GM12878 (cell line): Measurements from ENCODE around the gene FOLR3. TPM values are rescaled to one million over a fixed set of nuclear protein-coding genes. Genes with fewer than 3 reads are reported as not detected.

ENCODE experiments used
- ATAC-seq: fragments of 200-7000 bp; cut with Tn5 transposase; 3 replicates; pipeline ENCODE4 v1.9.1; 2020; ENCODE audit warnings: mild to moderate bottlenecking, moderate library complexity
- BruUV-seq: library from RNA; stranded (reverse); fragments of 400-500 nt; replicated peaks from 2 replicates; lab custom pipeline; 2021; lab: Mats Ljungman, UMichigan
- CTCF ChIA-PET: fragments of 300-600 bp; sonication (Branson Sonifier 250); formaldehyde crosslinking; extraction: SDS; loops from one replicate; lab custom pipeline; 2021; ENCODE audit warnings: inconsistent platforms; lab: Yijun Ruan, JAX
- POLR2A ChIA-PET: fragments of 350-600 bp; formaldehyde crosslinking; extraction: SDS; loops from one replicate; lab custom pipeline; 2021; ENCODE audit warnings: inconsistent platforms; lab: Charles Lee
- RAD21 ChIA-PET: fragments of 300-600 bp; sonication (Branson Sonifier 250); formaldehyde crosslinking; loops from one replicate; lab custom pipeline; 2023; ENCODE audit warnings: antibody characterized with exemption; ENCODE audit not compliant: unreplicated experiment; lab: Charles Lee
- SMC1A ChIA-PET: fragments of 300-600 bp; sonication (Branson Sonifier 250); formaldehyde crosslinking; loops from one replicate; lab custom pipeline; 2023; ENCODE audit not compliant: unreplicated experiment, uncharacterized antibody; lab: Charles Lee
- DNase-seq: peaks from one replicate; pipeline ENCODE4 v3.0.0-alpha.2; 2011; ENCODE audit warnings: low read depth, low spot score
- FAIRE-seq: peaks from 3 replicates; lab custom pipeline; 2011; peaks lifted over from hg19 to GRCh38; lab: Jason Lieb, UNC
- H2AFZ ChIP-seq: 2 replicates; pipeline ENCODE4 v1.6.0; 2011; ENCODE audit warnings: low read depth, low read length, control low read depth; ENCODE audit not compliant: control insufficient read depth
- H3K27ac ChIP-seq: 2 replicates; pipeline ENCODE4 v1.5.1; 2011; ENCODE audit warnings: control low read depth; ENCODE audit not compliant: control insufficient read depth, insufficient read depth
- H3K27me3 ChIP-seq, 2 experiments: replicated peaks in 1 of 2; 2 replicates each; pipeline versions ENCODE4 v1.6.0 to v1.6.1; 2011; ENCODE audit warnings: low read length in 1 of 2; ENCODE audit not compliant: control insufficient read depth in 2 of 2, insufficient read depth in 2 of 2
- H3K36me3 ChIP-seq, 2 experiments: 2 replicates each; pipeline ENCODE4 v1.5.1; 2011; ENCODE audit warnings: low read length in 1 of 2; ENCODE audit not compliant: control insufficient read depth in 2 of 2, insufficient read depth in 2 of 2
- H3K4me1 ChIP-seq: 2 replicates; pipeline ENCODE4 v1.6.1; 2011; ENCODE audit warnings: mild to moderate bottlenecking, low read length, moderate library complexity, mixed read lengths; ENCODE audit not compliant: control insufficient read depth, insufficient read depth
- H3K4me2 ChIP-seq: 2 replicates; pipeline ENCODE4 v1.6.0; 2011; ENCODE audit warnings: control low read depth; ENCODE audit not compliant: control insufficient read depth, insufficient read depth
- H3K4me3 ChIP-seq: fragments of 200-600 bp; sonication (generic); 2 replicates; pipeline ENCODE4 v1.5.1; 2016
- H3K79me2 ChIP-seq: 2 replicates; pipeline ENCODE4 v1.6.0; 2011; ENCODE audit warnings: low read length; ENCODE audit not compliant: control insufficient read depth, insufficient read depth
- H3K9ac ChIP-seq: 2 replicates; pipeline ENCODE4 v1.8.0; 2011; ENCODE audit warnings: low read length, control low read depth, mixed read lengths; ENCODE audit not compliant: control insufficient read depth, insufficient read depth
- H3K9me3 ChIP-seq: replicated peaks from 3 replicates; pipeline ENCODE4 v1.5.1; 2011; ENCODE audit warnings: mild to moderate bottlenecking, low read length; ENCODE audit not compliant: control insufficient read depth, insufficient read depth
- H4K20me1 ChIP-seq: 2 replicates; pipeline ENCODE4 v1.6.0; 2011; ENCODE audit not compliant: control insufficient read depth, insufficient read depth
- BHLHE40 ChIP-seq, 2 experiments: fragments of 450-650 bp in 1 of 2; IDR thresholded peaks; 2 replicates each; pipeline ENCODE4 v1.6.1; 2011 to 2017; ENCODE audit warnings: low read depth in 2 of 2, borderline replicate concordance in 1 of 2, improper control_type of control experiment in 1 of 2, low read length in 1 of 2, mild to moderate bottlenecking in 1 of 2
- EP300 ChIP-seq, 2 experiments: fragments of 150-350 bp in 1 of 2; IDR thresholded peaks; 2 replicates each; pipeline ENCODE4 v1.6.1; 2011 to 2012; ENCODE audit warnings: low read depth in 2 of 2, low read length in 2 of 2, borderline replicate concordance in 1 of 2, improper control_type of control experiment in 1 of 2, inconsistent platforms in 1 of 2; ENCODE audit not compliant: control insufficient read depth in 1 of 2
- ETV6 ChIP-seq, 2 experiments: fragments of 450-650 bp in 1 of 2; IDR thresholded peaks in 1 of 2; conservative IDR thresholded peaks in 1 of 2; 2 replicates each; pipeline ENCODE4 v1.6.1; 2014; ENCODE audit warnings: antibody characterized with exemption in 1 of 2, borderline replicate concordance in 1 of 2, low read depth in 1 of 2, mild to moderate bottlenecking in 1 of 2, moderate library complexity in 1 of 2
- GATAD2B ChIP-seq: fragments of 450-650 bp; conservative IDR thresholded peaks from 2 replicates; pipeline ENCODE4 v1.6.1; 2017; ENCODE audit warnings: low read depth, mild to moderate bottlenecking, moderate library complexity
- HDAC2 ChIP-seq: fragments of 200-600 bp; sonication (generic); IDR thresholded peaks from 2 replicates; pipeline ENCODE4 v1.6.1; 2017
- HDAC6 ChIP-seq: fragments of 200-600 bp; sonication (generic); IDR thresholded peaks from one replicate; pipeline ENCODE4 v1.8.0; 2017; ENCODE audit warnings: antibody characterized with exemption; ENCODE audit not compliant: unreplicated experiment
- IKZF2 ChIP-seq, 2 experiments: fragments of 450-650 bp; IDR thresholded peaks; 2 replicates each; pipeline ENCODE4 v1.6.1; 2017; ENCODE audit warnings: mild to moderate bottlenecking in 2 of 2, moderate library complexity in 2 of 2
- JUNB ChIP-seq: IDR thresholded peaks from 2 replicates; pipeline ENCODE4 v1.6.1; 2016; ENCODE audit warnings: antibody characterized with exemption, mild to moderate bottlenecking
- KAT2A ChIP-seq: conservative IDR thresholded peaks from 2 replicates; pipeline ENCODE4 v1.6.1; 2011; ENCODE audit warnings: low read depth, low read length; ENCODE audit not compliant: control insufficient read depth
- PAX8 ChIP-seq: fragments of 450-650 bp; IDR thresholded peaks from 2 replicates; pipeline ENCODE4 v1.6.1; 2017; ENCODE audit warnings: mild to moderate bottlenecking, moderate library complexity
- POLR2AphosphoS5 ChIP-seq: IDR thresholded peaks from 2 replicates; pipeline ENCODE4 v1.6.1; 2011; ENCODE audit warnings: mild to moderate bottlenecking, low read length, inconsistent platforms
- RAD21 ChIP-seq: IDR thresholded peaks from 2 replicates; pipeline ENCODE4 v1.6.1; 2011; ENCODE audit warnings: mild to moderate bottlenecking, low read depth, low read length, moderate library complexity; ENCODE audit not compliant: insufficient read depth
- SREBF2 ChIP-seq: IDR thresholded peaks from 2 replicates; pipeline ENCODE4 v1.6.1; 2012; ENCODE audit warnings: mild to moderate bottlenecking, low read length
- WGBS: methylation state at CpG from one replicate; pipeline ENCODE4 v1.1.6; 2016; ENCODE audit warnings: low lambda C conversion rate; ENCODE audit not compliant: insufficient replicate concordance, insufficient coverage; ENCODE audit errors: missing lambda C conversion rate; 5-methylcytosine and 5-hydroxymethylcytosine counted together
- in situ Hi-C: fragments of 300-500 bp; cut with MboI; formaldehyde crosslinking; loops from 9 replicates; pipeline ENCODE4 v1.14.3; 2018; ENCODE audit warnings: mixed read lengths
- intact Hi-C: fragments of 100-400 bp; cut with micrococcal nuclease; formaldehyde crosslinking; loops from one replicate; pipeline ENCODE4 v1.14.2; 2022; ENCODE audit not compliant: unreplicated experiment
- polyA plus RNA-seq, 11 experiments: library from polyadenylated mRNA; depleted of rRNA in 4 of 11; unstranded in 6 of 11; stranded (reverse) in 5 of 11; fragments of >200 nt; fragmentation: Nextera tagmentation in 4 of 11; fragmentation: Illumina TruSeq in 1 of 11; extraction: Ambion mirVana in 4 of 11; extraction: Trizol in 1 of 11; gene quantifications; 1 replicate in 1 of 11; 2 replicates in 10 of 11; pipeline versions ENCODE4 v1.2.1 to v1.2.3, GENCODE V29; 2011 to 2016; ENCODE audit warnings: inconsistent platforms in 2 of 11, missing spikeins in 2 of 11, low read depth in 1 of 11
- total RNA-seq, 4 experiments: library from RNA; depleted of rRNA in 3 of 4; stranded (reverse); fragments of >200 nt in 3 of 4; fragmentation: Illumina TruSeq in 1 of 4; extraction: Trizol in 1 of 4; gene quantifications; 2 replicates each; pipeline versions ENCODE4 v1.2.1 to v1.2.3, GENCODE V29; 2013 to 2021
- TF ChIP-seq, protein P1 (sequence below): IDR thresholded peaks from 2 replicates; pipeline ENCODE4 v1.6.1; 2011; ENCODE audit warnings: low read depth, low read length, improper control_type of control experiment, borderline replicate concordance
- TF ChIP-seq, protein P2 (sequence below): fragments of 450-650 bp; IDR thresholded peaks from 2 replicates; pipeline ENCODE4 v1.6.1; 2017; ENCODE audit warnings: mild to moderate bottlenecking, moderate library complexity

FOLR3 gene
- total and polyA plus RNA-seq, 10 of the 15 experiments (the other 5 are each of a cell fraction or from before 2014, with no cell fraction given) = not detected

DNA sequence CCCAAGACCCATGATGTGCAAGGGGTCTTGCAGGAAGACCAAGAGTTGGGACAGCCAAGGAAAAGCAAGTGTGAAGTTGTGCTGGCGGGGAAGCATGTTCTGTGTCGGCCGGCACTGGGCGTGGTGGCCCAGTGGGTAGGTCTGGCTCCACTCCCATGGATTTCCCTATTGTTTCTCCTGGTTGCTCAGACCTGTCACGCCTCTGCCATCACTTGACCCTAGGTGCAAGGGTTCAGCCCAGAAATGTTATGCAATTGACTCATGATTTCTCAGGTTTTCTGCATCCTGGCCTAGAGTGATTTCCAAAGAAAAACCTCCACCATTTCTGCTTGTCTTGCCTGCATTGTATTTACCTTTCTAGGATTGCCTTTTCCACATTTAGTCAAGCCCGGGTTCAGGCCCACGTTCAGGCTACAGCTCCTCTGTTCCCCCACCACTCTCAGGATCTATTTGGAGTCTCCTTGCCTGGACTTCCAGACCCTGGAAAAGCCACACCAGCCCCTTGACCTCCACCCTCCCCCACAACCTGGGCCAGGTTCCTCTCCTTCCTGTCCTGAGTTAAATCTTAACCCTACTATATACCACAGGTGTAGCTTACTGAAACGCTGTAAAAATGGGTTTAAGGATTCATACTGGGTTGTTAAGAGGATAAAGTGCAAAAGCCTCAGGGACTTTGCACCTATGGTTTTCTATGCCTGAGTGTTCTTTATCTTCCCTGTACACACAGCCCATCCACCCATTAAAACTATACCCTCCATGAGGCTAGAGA is 39.0 kb downstream of the FOLR3 start:
- RAD21 ChIA-PET = no interaction called here
- DNase-seq (no peak), ATAC-seq (no peak), FAIRE-seq (no peak)
- Histone ChIP-seq H3K9me3 (no peaks in the 10 kb centered on the region), H3K9ac (no peak overlapping the region), H3K27ac (no peak overlapping the region), H2AFZ (no peak overlapping the region), H4K20me1 (no peaks in the 10 kb centered on the region), H3K27me3 (peaks cover 0 to 4% of the 10 kb centered on the region in 2 experiments; a peak in 2 of 4 replicates), H3K36me3 (no peaks in the 10 kb centered on the region), H3K4me2 (no peak overlapping the region), H3K4me1 (no peaks in the 10 kb centered on the region), H3K79me2 (no peaks in the 10 kb centered on the region), H3K4me3 (no peak overlapping the region)
- WGBS = 55% methylated on average over 8 of the region's 8 CpGs
- in situ Hi-C loops = no loop called here
- POLR2A ChIA-PET = no interaction called here
- intact Hi-C loops = no loop called here
- CTCF ChIA-PET = no interaction called here
- SMC1A ChIA-PET = no interaction called here
- BruUV-seq = no TSS peak
- TF ChIP-seq, protein P1, sequence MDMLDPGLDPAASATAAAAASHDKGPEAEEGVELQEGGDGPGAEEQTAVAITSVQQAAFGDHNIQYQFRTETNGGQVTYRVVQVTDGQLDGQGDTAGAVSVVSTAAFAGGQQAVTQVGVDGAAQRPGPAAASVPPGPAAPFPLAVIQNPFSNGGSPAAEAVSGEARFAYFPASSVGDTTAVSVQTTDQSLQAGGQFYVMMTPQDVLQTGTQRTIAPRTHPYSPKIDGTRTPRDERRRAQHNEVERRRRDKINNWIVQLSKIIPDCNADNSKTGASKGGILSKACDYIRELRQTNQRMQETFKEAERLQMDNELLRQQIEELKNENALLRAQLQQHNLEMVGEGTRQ = no peak
- TF ChIP-seq RAD21 (no peak), IKZF2 (IDR thresholded peaks at IDR 0.05) (no peak), ETV6 (conservative IDR thresholded peaks at IDR 0.05 in 1 of 2, IDR thresholded peaks at IDR 0.05 in 1 of 2; ENCODE audit: borderline replicate concordance in 1 of 2, low read depth in 1 of 2) (no peak), KAT2A (no peak), BHLHE40 (IDR thresholded peaks at IDR 0.05; ENCODE audit: borderline replicate concordance in 1 of 2, low read depth in 2 of 2, low read length in 1 of 2) (no peak), HDAC2 (no peak), JUNB (no peak), PAX8 (no peak), EP300 (IDR thresholded peaks at IDR 0.05; ENCODE audit: borderline replicate concordance in 1 of 2, control insufficient read depth in 1 of 2, low read depth in 2 of 2, low read length in 2 of 2) (no peak), HDAC6 (no peak), GATAD2B (no peak), SREBF2 (no peak), POLR2AphosphoS5 (no peak)
- TF ChIP-seq, protein P2, sequence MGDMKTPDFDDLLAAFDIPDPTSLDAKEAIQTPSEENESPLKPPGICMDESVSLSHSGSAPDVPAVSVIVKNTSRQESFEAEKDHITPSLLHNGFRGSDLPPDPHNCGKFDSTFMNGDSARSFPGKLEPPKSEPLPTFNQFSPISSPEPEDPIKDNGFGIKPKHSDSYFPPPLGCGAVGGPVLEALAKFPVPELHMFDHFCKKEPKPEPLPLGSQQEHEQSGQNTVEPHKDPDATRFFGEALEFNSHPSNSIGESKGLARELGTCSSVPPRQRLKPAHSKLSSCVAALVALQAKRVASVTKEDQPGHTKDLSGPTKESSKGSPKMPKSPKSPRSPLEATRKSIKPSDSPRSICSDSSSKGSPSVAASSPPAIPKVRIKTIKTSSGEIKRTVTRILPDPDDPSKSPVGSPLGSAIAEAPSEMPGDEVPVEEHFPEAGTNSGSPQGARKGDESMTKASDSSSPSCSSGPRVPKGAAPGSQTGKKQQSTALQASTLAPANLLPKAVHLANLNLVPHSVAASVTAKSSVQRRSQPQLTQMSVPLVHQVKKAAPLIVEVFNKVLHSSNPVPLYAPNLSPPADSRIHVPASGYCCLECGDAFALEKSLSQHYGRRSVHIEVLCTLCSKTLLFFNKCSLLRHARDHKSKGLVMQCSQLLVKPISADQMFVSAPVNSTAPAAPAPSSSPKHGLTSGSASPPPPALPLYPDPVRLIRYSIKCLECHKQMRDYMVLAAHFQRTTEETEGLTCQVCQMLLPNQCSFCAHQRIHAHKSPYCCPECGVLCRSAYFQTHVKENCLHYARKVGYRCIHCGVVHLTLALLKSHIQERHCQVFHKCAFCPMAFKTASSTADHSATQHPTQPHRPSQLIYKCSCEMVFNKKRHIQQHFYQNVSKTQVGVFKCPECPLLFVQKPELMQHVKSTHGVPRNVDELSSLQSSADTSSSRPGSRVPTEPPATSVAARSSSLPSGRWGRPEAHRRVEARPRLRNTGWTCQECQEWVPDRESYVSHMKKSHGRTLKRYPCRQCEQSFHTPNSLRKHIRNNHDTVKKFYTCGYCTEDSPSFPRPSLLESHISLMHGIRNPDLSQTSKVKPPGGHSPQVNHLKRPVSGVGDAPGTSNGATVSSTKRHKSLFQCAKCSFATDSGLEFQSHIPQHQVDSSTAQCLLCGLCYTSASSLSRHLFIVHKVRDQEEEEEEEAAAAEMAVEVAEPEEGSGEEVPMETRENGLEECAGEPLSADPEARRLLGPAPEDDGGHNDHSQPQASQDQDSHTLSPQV = no peak
